ENCODE measurements around the gene ACSF3. TPM values are rescaled to one million over a fixed set of nuclear protein-coding genes. Genes with fewer than 3 reads are reported as not detected.
A peak's percentile ranks its signal among the peaks of the same experiment; 100 is the strongest.

Gene ACSF3
- total RNA-seq, 1 experiment from 2014 or later: 33.5 TPM

- ATAC-seq: peak; percentile 61
- POLR2A ChIA-PET (ENCODE audit: unreplicated experiment): no interaction called here
- H3K27me3 ChIP-seq (ENCODE audit: low read length): no peaks in the 10 kb centered on the region
- H3K36me3 ChIP-seq (ENCODE audit: low read depth, low read length): no peaks in the 10 kb centered on the region
- peaks cover 52% of the 10 kb centered on the region for H3K79me2 ChIP-seq (ENCODE audit: low read length)
- peaks cover 7% of the 10 kb centered on the region; the same call in 1 of the 2 replicates for H3K4me1 ChIP-seq (ENCODE audit: insufficient read depth, low read length)
- peak; percentile 35 for DNase-seq
- TSS peak; percentile 59 for BruUV-seq (replicated peaks)
- no peak for TF ChIP-seq EZH2phosphoT487 (IDR thresholded peaks at IDR 0.05; ENCODE audit: borderline replicate concordance, low read length)
- no peak for TF ChIP-seq CTCF (conservative IDR thresholded peaks at IDR 0.05; ENCODE audit: low read depth, low read length)
- no peak for TF ChIP-seq EZH2 (IDR thresholded peaks at IDR 0.05; ENCODE audit: low read length, unreplicated experiment)
- no peaks in the 10 kb centered on the region for H4K20me1 ChIP-seq (ENCODE audit: low read length)
- CTCF ChIA-PET: no interaction called here
- H3K4me2 ChIP-seq (ENCODE audit: low read length): peak overlapping the region; percentile 89
- peak overlapping the region; percentile 49 for H2AFZ ChIP-seq (ENCODE audit: low read length)
- intact Hi-C loops (cut with micrococcal nuclease): no loop called here
- peak overlapping the region; percentile 85 for H3K9ac ChIP-seq (ENCODE audit: low read length)
- peak overlapping the region; percentile 82 for H3K4me3 ChIP-seq (ENCODE audit: low read length)
- no peaks in the 10 kb centered on the region for H3K9me3 ChIP-seq (ENCODE audit: low read length)
- H3F3A ChIP-seq (ENCODE audit: low read length, unreplicated experiment): no peaks in the 10 kb centered on the region
- no peaks in the 10 kb centered on the region for H3K9me2 ChIP-seq (replicated peaks; ENCODE audit: low read length)
- H3K27ac ChIP-seq (ENCODE audit: low read length): no peak overlapping the region
These were observed 714 bp downstream of the ACSF3 start for GRCh38 chr16:89094252-89094879.

- peaks cover 7% of the 10 kb centered on the region; the same call in 1 of the 2 replicates for H3K4me1 ChIP-seq (ENCODE audit: insufficient read depth, low read length)
- H4K20me1 ChIP-seq (ENCODE audit: low read length): no peaks in the 10 kb centered on the region
- peak overlapping the region; percentile 89 for H3K4me2 ChIP-seq (ENCODE audit: low read length)
- ChIA-PET POLR2A (ENCODE audit: unreplicated experiment) (no interaction called here), CTCF (no interaction called here)
- no peak for TF ChIP-seq EZH2 (IDR thresholded peaks at IDR 0.05; ENCODE audit: low read length, unreplicated experiment)
- TF ChIP-seq EZH2phosphoT487 (IDR thresholded peaks at IDR 0.05; ENCODE audit: borderline replicate concordance, low read length): no peak
- TF ChIP-seq CTCF (conservative IDR thresholded peaks at IDR 0.05; ENCODE audit: low read depth, low read length): no peak
- peak overlapping the region; percentile 82 for H3K4me3 ChIP-seq (ENCODE audit: low read length)
- no TSS peak for BruUV-seq (replicated peaks)
- peaks cover 52% of the 10 kb centered on the region for H3K79me2 ChIP-seq (ENCODE audit: low read length)
- H3K9me2 ChIP-seq (replicated peaks; ENCODE audit: low read length): no peaks in the 10 kb centered on the region
- no peak overlapping the region for H2AFZ ChIP-seq (ENCODE audit: low read length)
- intact Hi-C loops (cut with micrococcal nuclease): no loop called here
- H3K36me3 ChIP-seq (ENCODE audit: low read depth, low read length): no peaks in the 10 kb centered on the region
- DNase-seq: no peak
- peak overlapping the region; percentile 85; the same call in 1 of the 2 replicates for H3K9ac ChIP-seq (ENCODE audit: low read length)
- H3K27ac ChIP-seq (ENCODE audit: low read length): no peak overlapping the region
- H3K27me3 ChIP-seq (ENCODE audit: low read length): no peaks in the 10 kb centered on the region
- no peaks in the 10 kb centered on the region for H3F3A ChIP-seq (ENCODE audit: low read length, unreplicated experiment)
- no peak for ATAC-seq
- H3K9me3 ChIP-seq (ENCODE audit: low read length): no peaks in the 10 kb centered on the region
These were observed 1.2 kb downstream of the ACSF3 start for GRCh38 chr16:89094880-89095258.

- Histone ChIP-seq H3K9ac (ENCODE audit: low read length) (no peak overlapping the region), H3K4me1 (ENCODE audit: insufficient read depth, low read length) (peaks cover 7% of the 10 kb centered on the region; the same call in 1 of the 2 replicates), H2AFZ (ENCODE audit: low read length) (no peak overlapping the region), H3K9me2 (replicated peaks; ENCODE audit: low read length) (no peaks in the 10 kb centered on the region), H3K4me2 (ENCODE audit: low read length) (no peak overlapping the region), H4K20me1 (ENCODE audit: low read length) (no peaks in the 10 kb centered on the region), H3K79me2 (ENCODE audit: low read length) (peaks cover 52% of the 10 kb centered on the region), H3K27ac (ENCODE audit: low read length) (no peak overlapping the region), H3K9me3 (ENCODE audit: low read length) (no peaks in the 10 kb centered on the region), H3K4me3 (ENCODE audit: low read length) (no peak overlapping the region), H3F3A (ENCODE audit: low read length, unreplicated experiment) (no peaks in the 10 kb centered on the region), H3K36me3 (ENCODE audit: low read depth, low read length) (no peaks in the 10 kb centered on the region), H3K27me3 (ENCODE audit: low read length) (no peaks in the 10 kb centered on the region)
- no TSS peak for BruUV-seq (replicated peaks)
- DNase-seq (no peak), ATAC-seq (no peak)
- ChIA-PET CTCF (no interaction called here), POLR2A (ENCODE audit: unreplicated experiment) (no interaction called here)
- TF ChIP-seq EZH2phosphoT487 (IDR thresholded peaks at IDR 0.05; ENCODE audit: borderline replicate concordance, low read length): no peak
- no peak for TF ChIP-seq EZH2 (IDR thresholded peaks at IDR 0.05; ENCODE audit: low read length, unreplicated experiment)
- TF ChIP-seq CTCF (conservative IDR thresholded peaks at IDR 0.05; ENCODE audit: low read depth, low read length): no peak
- intact Hi-C loops (cut with micrococcal nuclease): no loop called here
These were observed 1.9 kb downstream of the ACSF3 start for GRCh38 chr16:89095491-89095951.
